H9 (cell line): Measurements from ENCODE around the gene ENTR1. TPM values are rescaled to one million over a fixed set of nuclear protein-coding genes. Genes with fewer than 3 reads are reported as not detected.

ENCODE experiments used
- DNase-seq: peaks from one replicate; pipeline ENCODE4 v3.0.0-alpha.2; 2017
- H2AFZ ChIP-seq: one replicate; pipeline ENCODE4 v1.6.1; 2013; ENCODE audit warnings: mild to moderate bottlenecking, low read length, control low read depth, moderate library complexity
- H2AK5ac ChIP-seq: 2 replicates; pipeline ENCODE4 v1.6.1; 2013; ENCODE audit warnings: low read length, control low read depth, mixed read lengths; ENCODE audit not compliant: insufficient read length
- H2BK120ac ChIP-seq: one replicate; pipeline ENCODE4 v1.6.1; 2013; ENCODE audit warnings: low read depth, mild to moderate bottlenecking, low read length, control low read depth, inconsistent platforms; ENCODE audit not compliant: poor library complexity, severe bottlenecking
- H2BK12ac ChIP-seq: 2 replicates; pipeline ENCODE4 v1.6.1; 2013; ENCODE audit warnings: low read length, control low read depth, mixed read lengths, low read depth; ENCODE audit not compliant: insufficient read length
- H2BK15ac ChIP-seq: 2 replicates; pipeline ENCODE4 v1.6.1; 2013; ENCODE audit warnings: low read depth, low read length, control low read depth
- H2BK20ac ChIP-seq: one replicate; pipeline ENCODE4 v1.6.1; 2013; ENCODE audit warnings: low read depth, mild to moderate bottlenecking, low read length, control low read depth, inconsistent platforms; ENCODE audit not compliant: poor library complexity, severe bottlenecking
- H2BK5ac ChIP-seq: 2 replicates; pipeline ENCODE4 v1.6.1; 2013; ENCODE audit warnings: low read length, control low read depth, mixed read lengths; ENCODE audit not compliant: insufficient read length
- H3K14ac ChIP-seq: 2 replicates; pipeline ENCODE4 v1.6.1; 2013; ENCODE audit warnings: low read length, control low read depth; ENCODE audit not compliant: insufficient read depth
- H3K18ac ChIP-seq: 2 replicates; pipeline ENCODE4 v1.6.1; 2013; ENCODE audit warnings: low read depth, mild to moderate bottlenecking, mixed read lengths, low read length, control low read depth; ENCODE audit not compliant: insufficient read length
- H3K23ac ChIP-seq: 2 replicates; pipeline ENCODE4 v1.6.1; 2013; ENCODE audit warnings: low read length, control low read depth, mixed read lengths, low read depth; ENCODE audit not compliant: insufficient read length
- H3K23me2 ChIP-seq: 2 replicates; pipeline ENCODE4 v1.6.1; 2013; ENCODE audit warnings: low read depth, mild to moderate bottlenecking, mixed read lengths, low read length, control low read depth; ENCODE audit not compliant: insufficient read length, poor library complexity, severe bottlenecking
- H3K27ac ChIP-seq: 2 replicates; pipeline ENCODE4 v1.5.1; 2013; ENCODE audit warnings: low read length, control low read depth, mixed read lengths, low read depth; ENCODE audit not compliant: insufficient read length
- H3K27me3 ChIP-seq: 2 replicates; pipeline ENCODE4 v1.6.1; 2013; ENCODE audit warnings: low read length, control low read depth, inconsistent platforms; ENCODE audit not compliant: insufficient read depth
- H3K4ac ChIP-seq: 2 replicates; pipeline ENCODE4 v1.6.1; 2013; ENCODE audit warnings: low read depth, mild to moderate bottlenecking, control low read depth, inconsistent platforms, low read length, moderate library complexity
- H3K4me1 ChIP-seq: 2 replicates; pipeline ENCODE4 v1.6.1; 2013; ENCODE audit warnings: low read length, control low read depth, inconsistent platforms; ENCODE audit not compliant: insufficient read depth
- H3K4me2 ChIP-seq: 2 replicates; pipeline ENCODE4 v1.6.1; 2013; ENCODE audit warnings: low read length, control low read depth, mixed read lengths; ENCODE audit not compliant: insufficient read length, insufficient read depth
- H3K56ac ChIP-seq: 2 replicates; pipeline ENCODE4 v1.6.1; 2013; ENCODE audit warnings: low read depth, mild to moderate bottlenecking, mixed read lengths, low read length, control low read depth; ENCODE audit not compliant: insufficient read length
- H3K79me1 ChIP-seq: 2 replicates; pipeline ENCODE4 v1.6.1; 2013; ENCODE audit warnings: low read depth, mild to moderate bottlenecking, moderate library complexity, low read length, control low read depth, inconsistent platforms; ENCODE audit not compliant: insufficient read depth, poor library complexity, severe bottlenecking
- H3K79me2 ChIP-seq: 2 replicates; pipeline ENCODE4 v1.6.1; 2013; ENCODE audit warnings: low read length, control low read depth, inconsistent platforms; ENCODE audit not compliant: insufficient read depth
- H3K9ac ChIP-seq: 2 replicates; pipeline ENCODE4 v1.6.1; 2013; ENCODE audit warnings: low read length, control low read depth, mixed read lengths; ENCODE audit not compliant: insufficient read length; ENCODE audit errors: extremely low read depth
- H3K9me3 ChIP-seq: one replicate; pipeline ENCODE4 v1.6.1; 2013; ENCODE audit warnings: low read depth, low read length, inconsistent platforms; ENCODE audit not compliant: control insufficient read depth
- H3T11ph ChIP-seq: one replicate; pipeline ENCODE4 v1.6.1; 2013; ENCODE audit warnings: mild to moderate bottlenecking, low read length, control low read depth, inconsistent platforms
- H4K20me1 ChIP-seq: one replicate; pipeline ENCODE4 v1.6.1; 2013; ENCODE audit not compliant: control insufficient read depth, insufficient read length, insufficient read depth
- H4K5ac ChIP-seq: 2 replicates; pipeline ENCODE4 v1.6.1; 2013; ENCODE audit warnings: low read depth, mild to moderate bottlenecking, mixed read lengths, low read length, control low read depth; ENCODE audit not compliant: insufficient read length
- H4K8ac ChIP-seq: replicated peaks from 2 replicates; pipeline ENCODE4 v1.6.1; 2013; ENCODE audit warnings: low read length, control low read depth, mixed read lengths, low read depth; ENCODE audit not compliant: insufficient read length
- H4K91ac ChIP-seq: 2 replicates; pipeline ENCODE4 v1.6.1; 2013; ENCODE audit warnings: low read depth, mild to moderate bottlenecking, moderate library complexity, mixed read lengths, low read length, control low read depth; ENCODE audit not compliant: insufficient read length
- H3K27ac Mint-ChIP-seq, 3 experiments: 2 replicates in 2 of 3; 3 replicates in 1 of 3; pipeline ENCODE4 v1.8.0; 2020 to 2021; ENCODE audit warnings: mixed read lengths in 3 of 3, mild to moderate bottlenecking in 1 of 3, moderate library complexity in 1 of 3
- H3K27me3 Mint-ChIP-seq: 2 replicates; pipeline ENCODE4 v1.8.0; 2021; ENCODE audit warnings: low read depth, mild to moderate bottlenecking, moderate library complexity, mixed read lengths
- H3K36me3 Mint-ChIP-seq, 3 experiments: 2 replicates in 2 of 3; 3 replicates in 1 of 3; pipeline ENCODE4 v1.8.0; 2020 to 2021; ENCODE audit warnings: low read depth in 3 of 3, mixed read lengths in 3 of 3; ENCODE audit not compliant: insufficient read depth in 1 of 3
- H3K4me1 Mint-ChIP-seq, 2 experiments: 2 replicates each; pipeline ENCODE4 v1.8.0; 2020; ENCODE audit warnings: mixed read lengths in 2 of 2
- H3K4me3 Mint-ChIP-seq, 2 experiments: 2 replicates in 1 of 2; 3 replicates in 1 of 2; pipeline ENCODE4 v1.8.0; 2020 to 2021; ENCODE audit warnings: mild to moderate bottlenecking in 2 of 2, mixed read lengths in 2 of 2, moderate library complexity in 1 of 2
- H3K9me3 Mint-ChIP-seq, 2 experiments: 2 replicates in 1 of 2; 3 replicates in 1 of 2; pipeline ENCODE4 v1.8.0; 2020; ENCODE audit warnings: mild to moderate bottlenecking in 2 of 2, mixed read lengths in 2 of 2, moderate library complexity in 1 of 2
- CTCF ChIP-seq: fragments of 200-600 bp; sonication (generic); conservative IDR thresholded peaks from 3 replicates; pipeline ENCODE4 v1.8.0; 2021; ENCODE audit warnings: antibody characterized with exemption, mild to moderate bottlenecking
- WGBS: extraction: QIAGEN DNeasy Blood & Tissue Kit; methylation state at CpG from one replicate; pipeline ENCODE4 v1.1.7; 2013; ENCODE audit warnings: missing lambda C conversion rate, low lambda C conversion rate, mixed read lengths; ENCODE audit not compliant: insufficient read length; ENCODE audit errors: extremely low coverage; 5-methylcytosine and 5-hydroxymethylcytosine counted together
- total RNA-seq: library from RNA; stranded (reverse); gene quantifications from 2 replicates; pipeline ENCODE4 v1.2.1, GENCODE V29; 2021

The ENTR1 gene
- total RNA-seq, 1 experiment from 2014 or later, result 108 TPM

- no peak overlapping the region for H3K18ac ChIP-seq
- H2BK12ac ChIP-seq, result no peak overlapping the region
- no peak overlapping the region for H4K5ac ChIP-seq
- H2AK5ac ChIP-seq, result no peak overlapping the region
- H3K23me2 ChIP-seq, result no peaks in the 10 kb centered on the region
- H4K20me1 ChIP-seq, result no peaks in the 10 kb centered on the region
- H4K91ac ChIP-seq, result no peak overlapping the region
- no peak overlapping the region for H3K27ac ChIP-seq
- H2BK120ac ChIP-seq, result no peak overlapping the region
- H3K9me3 ChIP-seq, result no peaks in the 10 kb centered on the region
- no peak overlapping the region for H3K14ac ChIP-seq
- H3K4ac ChIP-seq, result no peak overlapping the region
- H3K27ac Mint-ChIP-seq, result no peak overlapping the region
- H3K4me1 ChIP-seq, result no peaks in the 10 kb centered on the region
- no peaks in the 10 kb centered on the region for H3K4me1 Mint-ChIP-seq
- H2BK5ac ChIP-seq, result no peak overlapping the region
- TF ChIP-seq CTCF, result no peak
- no peak overlapping the region for H3T11ph ChIP-seq
- H3K9me3 Mint-ChIP-seq, result no peaks in the 10 kb centered on the region
- H3K27me3 ChIP-seq, result no peaks in the 10 kb centered on the region
- no peak overlapping the region for H3K23ac ChIP-seq
- H3K27me3 Mint-ChIP-seq, result no peaks in the 10 kb centered on the region
- no peak overlapping the region for H3K4me2 ChIP-seq
- no peak overlapping the region for H2BK15ac ChIP-seq
- H3K4me3 Mint-ChIP-seq, result no peak overlapping the region
- no peak for DNase-seq
- H2BK20ac ChIP-seq, result no peak overlapping the region
- no peaks in the 10 kb centered on the region for H3K79me2 ChIP-seq
- H2AFZ ChIP-seq, result no peak overlapping the region
- H3K9ac ChIP-seq, result no peak overlapping the region
- no peak overlapping the region for H3K56ac ChIP-seq
- no peak overlapping the region for H4K8ac ChIP-seq
- H3K36me3 Mint-ChIP-seq, result peaks cover 43 to 87% (median 78%) of the 10 kb centered on the region in 3 experiments; a peak in 6 of 7 replicates
- no peaks in the 10 kb centered on the region for H3K79me1 ChIP-seq
- no CpG with 5 or more reads among the region's 19 CpGs for WGBS
Observed at GRCh38 chr9:136387217-136387616, 23.2 kb downstream of the ENTR1 start.
